ENCODE data around the gene NUMBL. TPM values are rescaled to one million over a fixed set of nuclear protein-coding genes. Genes with fewer than 3 reads are reported as not detected.

Gene NUMBL
- polyA plus RNA-seq, 1 donor from 2014 or later = 20.5 TPM

- no peaks in the 10 kb centered on the region for H3F3A ChIP-seq (ENCODE audit: insufficient read depth, low read length, poor library complexity, severe bottlenecking)
- H4K20me1 ChIP-seq (ENCODE audit: insufficient read depth) = no peaks in the 10 kb centered on the region
- no peak overlapping the region for H3K27ac ChIP-seq (ENCODE audit: low read length)
- H3K9me2 ChIP-seq (ENCODE audit: insufficient read depth, low read length) = no peaks in the 10 kb centered on the region
- H3K4me2 ChIP-seq (ENCODE audit: low read length) = no peak overlapping the region
- peaks cover 7% of the 10 kb centered on the region for H3K27me3 ChIP-seq (ENCODE audit: insufficient read depth, low read depth, low read length)
- H3K4me3 ChIP-seq (ENCODE audit: low read length) = no peak overlapping the region
- H2AFZ ChIP-seq (ENCODE audit: low read depth, low read length) = no peak overlapping the region
- no peaks in the 10 kb centered on the region for H3K79me2 ChIP-seq (replicated peaks; ENCODE audit: insufficient read depth, low read length)
- no peak overlapping the region for H3K9ac ChIP-seq (ENCODE audit: low read length)
- TF ChIP-seq POLR2AphosphoS5 (IDR thresholded peaks at IDR 0.05) (no peak), EP300 (conservative IDR thresholded peaks at IDR 0.05; ENCODE audit: poor library complexity, severe bottlenecking) (no peak), SMC3 (conservative IDR thresholded peaks at IDR 0.05; ENCODE audit: poor library complexity) (no peak), CTCF (IDR thresholded peaks at IDR 0.05; ENCODE audit: poor library complexity, severe bottlenecking) (no peak), MXI1 (conservative IDR thresholded peaks at IDR 0.05; ENCODE audit: poor library complexity, severe bottlenecking) (no peak), REST (IDR thresholded peaks at IDR 0.05; ENCODE audit: borderline replicate concordance) (no peak), EZH2 (IDR thresholded peaks at IDR 0.05; ENCODE audit: borderline replicate concordance, insufficient read depth, low read length, poor library complexity, severe bottlenecking) (no peak), TAF1 (IDR thresholded peaks at IDR 0.05; ENCODE audit: low read depth) (no peak), RAD21 (conservative IDR thresholded peaks at IDR 0.05) (no peak)
- no peaks in the 10 kb centered on the region for H3K9me3 ChIP-seq (ENCODE audit: low read length)
- no peaks in the 10 kb centered on the region for H3K36me3 ChIP-seq (ENCODE audit: insufficient read depth, low read length)
Measured at GRCh38 chr19:40616941-40617340, 73.5 kb downstream of the NUMBL start.

GRCh38 chr19:40616178-40616577 lies 74.3 kb downstream of the NUMBL start:
- no peak for TF ChIP-seq POLR2AphosphoS5 (IDR thresholded peaks at IDR 0.05)
- Histone ChIP-seq H3K27me3 (ENCODE audit: insufficient read depth, low read depth, low read length) (peaks cover 7% of the 10 kb centered on the region), H3K79me2 (replicated peaks; ENCODE audit: insufficient read depth, low read length) (no peaks in the 10 kb centered on the region), H4K20me1 (ENCODE audit: insufficient read depth) (no peaks in the 10 kb centered on the region), H2AFZ (ENCODE audit: low read depth, low read length) (no peak overlapping the region), H3K36me3 (ENCODE audit: insufficient read depth, low read length) (no peaks in the 10 kb centered on the region), H3K9me2 (ENCODE audit: insufficient read depth, low read length) (no peaks in the 10 kb centered on the region), H3K27ac (ENCODE audit: low read length) (no peak overlapping the region), H3K4me3 (ENCODE audit: low read length) (no peak overlapping the region), H3K9ac (ENCODE audit: low read length) (no peak overlapping the region), H3K4me2 (ENCODE audit: low read length) (no peak overlapping the region), H3F3A (ENCODE audit: insufficient read depth, low read length, poor library complexity, severe bottlenecking) (no peaks in the 10 kb centered on the region), H3K9me3 (ENCODE audit: low read length) (no peaks in the 10 kb centered on the region)

Small RNA genes lying within 50 kb of the gene (small RNA-seq; reads per million reads assigned to genes)
- 0 reads per million in 3 experiments for gene RNU6-195P

Other genes starting within 250 kb of the NUMBL start
- gene SERTAD3, start 246.3 kb downstream of the NUMBL start, polyA plus RNA-seq = 7.6 and 9.0 TPM in 2 replicates
- gene BLVRB, start 224.9 kb downstream of the NUMBL start, polyA plus RNA-seq = 5.0 and 9.9 TPM in 2 replicates
- gene SPTBN4, start 223.7 kb downstream of the NUMBL start, polyA plus RNA-seq = 10.4 and 12.7 TPM in 2 replicates
- gene SHKBP1, start 113.8 kb downstream of the NUMBL start, polyA plus RNA-seq = 3.8 and 6.3 TPM in 2 replicates
- gene LTBP4, start 89.3 kb downstream of the NUMBL start, polyA plus RNA-seq = 55.6 and 59.7 TPM in 2 replicates
- 83.2 and 95.3 TPM in 2 replicates for gene COQ8B, start 26.2 kb upstream of the NUMBL start, polyA plus RNA-seq
- 14.9 and 16.8 TPM in 2 replicates for gene ITPKC, start 26.5 kb upstream of the NUMBL start, polyA plus RNA-seq
- gene ACTMAP, start 59.8 kb upstream of the NUMBL start, polyA plus RNA-seq = 1.0 TPM in 1 of 2 replicates, not detected in the other
- gene SNRPA, start 60.6 kb upstream of the NUMBL start, polyA plus RNA-seq = 29.9 and 37.9 TPM in 2 replicates
- gene MIA, start 84.9 kb upstream of the NUMBL start, polyA plus RNA-seq = 1.8 and 4.0 TPM in 2 replicates
- gene RAB4B, start 87.6 kb upstream of the NUMBL start, polyA plus RNA-seq = 66.0 and 76.2 TPM in 2 replicates
- gene EGLN2, start 108.5 kb upstream of the NUMBL start, polyA plus RNA-seq = 110 and 112 TPM in 2 replicates
- not detected in 2 replicates for gene CYP2A6, start 159.8 kb upstream of the NUMBL start, polyA plus RNA-seq
- gene CYP2A7, start 191.6 kb upstream of the NUMBL start, polyA plus RNA-seq = not detected in 2 replicates

Measured in neural cell (in vitro differentiated cells).